ENCODE measurements around the gene ARF4.
"Not testable (repeated sequence)": the region's sequence is repeated elsewhere in the genome, so short reads cannot be mapped to it uniquely, and the experiment has no call there.

The ARF4 gene

DNA sequence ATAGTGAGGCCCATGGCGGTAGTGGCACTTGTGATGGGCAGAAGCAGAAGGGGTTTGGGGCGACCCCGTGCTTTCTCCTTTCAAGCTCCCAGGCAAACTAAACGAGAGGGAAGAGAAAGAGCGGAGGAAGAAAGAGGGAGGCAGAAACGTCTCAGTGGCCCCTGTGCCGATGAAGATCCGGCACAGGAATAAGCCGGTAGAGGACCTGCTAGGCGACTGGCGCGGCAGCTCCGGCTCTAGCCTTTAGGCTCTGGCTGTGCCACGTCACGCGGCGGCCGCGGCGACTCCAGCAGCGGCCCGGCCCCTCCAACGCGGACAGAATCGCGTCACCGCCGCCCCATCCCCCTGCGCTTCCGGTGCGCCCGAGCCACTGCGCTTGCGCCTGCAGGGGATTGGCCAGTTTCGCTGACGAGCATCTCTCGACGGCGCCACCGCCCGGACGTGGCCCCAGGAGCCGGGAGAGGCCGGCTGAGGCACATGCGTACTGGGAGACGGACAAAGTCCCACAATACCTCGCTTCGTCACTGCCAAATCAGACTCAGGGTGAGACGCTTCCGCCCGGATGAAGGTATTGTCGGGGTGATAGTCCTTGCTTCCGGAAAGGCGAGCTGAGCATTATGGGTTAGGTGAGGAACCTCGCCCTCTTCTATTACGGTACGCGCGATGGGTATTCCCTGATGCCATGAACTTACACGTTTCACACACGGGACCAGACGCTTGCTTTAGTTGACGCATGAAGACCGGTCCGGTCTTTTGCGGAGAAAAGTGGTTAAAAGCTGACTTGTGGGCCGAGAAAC is at the start of gene ARF4:
Gene ARF4, minus strand, starts transcription at position 218 of the 797 bp plus-strand sequence. Its CDS starts 204 bp downstream, at position 14.
- DNase-seq = peak; percentile 97 to 100 (median 99)

DNA sequence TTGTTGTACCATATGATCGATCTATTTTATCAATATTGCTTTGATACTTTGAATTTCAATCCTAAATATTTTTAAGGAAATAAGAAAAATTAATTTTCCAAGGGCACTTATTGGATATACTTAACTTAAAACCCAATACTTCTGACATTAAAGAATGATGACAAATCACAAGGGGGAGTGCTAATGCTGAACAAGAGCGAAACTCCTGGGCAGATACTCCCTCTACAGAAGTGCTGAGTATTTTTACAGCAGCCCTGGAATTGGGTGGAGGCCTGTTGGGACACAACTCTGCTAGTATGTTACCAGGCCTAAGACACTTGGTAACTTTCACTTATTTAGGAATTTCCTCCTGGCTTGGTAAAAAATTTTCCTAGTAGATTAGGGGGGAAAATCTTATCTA is 49.6 kb upstream of the ARF4 start:
- peak in 2 of 6 experiments; percentile 6 to 8 for DNase-seq

DNA sequence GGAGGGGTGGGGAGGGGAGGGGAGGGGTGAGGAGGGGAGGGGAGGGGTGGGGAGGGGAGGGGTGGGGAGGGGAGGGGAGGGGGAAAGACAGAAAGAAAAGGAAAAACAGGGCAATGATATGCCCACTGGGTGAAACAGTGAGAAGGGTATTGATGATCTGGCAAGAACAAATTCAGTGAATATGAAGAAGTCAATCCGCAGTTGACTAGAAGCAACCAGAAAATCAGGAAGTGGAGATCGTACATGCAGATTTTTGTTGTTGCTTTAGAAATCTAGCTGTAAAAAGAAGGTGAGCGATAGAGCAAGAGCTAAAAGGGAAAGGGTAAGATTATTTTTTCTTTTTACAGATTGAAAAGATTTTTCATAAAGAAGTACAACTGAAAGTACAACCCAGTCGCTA is 47.6 kb upstream of the ARF4 start:
- no peak for DNase-seq

DNA sequence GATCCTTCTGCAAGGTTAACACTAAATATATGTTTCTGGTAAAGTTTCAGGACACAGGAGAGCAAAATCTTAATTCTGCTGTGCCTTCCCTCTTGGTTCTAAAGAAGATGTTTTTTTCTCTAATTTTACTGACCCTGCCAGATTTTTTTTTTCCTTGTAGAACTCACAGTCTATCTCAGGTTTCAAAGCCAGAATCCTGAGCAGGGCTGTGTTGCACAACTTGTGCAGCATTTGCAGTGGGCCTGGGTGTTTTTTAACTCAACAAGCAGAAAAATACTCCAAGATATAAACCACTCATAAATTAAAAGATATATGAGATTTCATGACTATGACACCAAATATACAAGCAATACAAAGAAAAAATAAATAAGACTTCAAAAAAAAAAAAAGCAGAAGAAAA is 40.2 kb upstream of the ARF4 start:
- DNase-seq = no peak

DNA sequence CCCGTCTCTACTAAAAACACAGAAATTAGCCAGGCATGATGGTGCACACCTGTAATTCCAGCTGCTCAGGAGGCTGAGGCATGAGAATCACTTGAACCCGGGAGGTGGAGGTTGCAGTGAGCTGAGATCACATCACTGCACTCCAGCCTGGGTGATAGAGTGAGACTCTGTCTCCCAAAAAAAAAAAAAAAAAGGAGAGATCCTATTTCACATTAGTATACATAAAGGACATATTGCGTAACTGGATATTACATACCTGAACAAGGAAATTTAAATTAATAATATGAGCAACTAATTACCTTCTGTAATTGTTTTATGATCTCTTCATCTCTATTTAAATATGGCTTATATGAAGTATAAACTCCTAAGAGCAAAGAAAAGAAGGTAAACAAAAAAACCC is 37.1 kb upstream of the ARF4 start:
- DNase-seq = not testable (repeated sequence)

DNA sequence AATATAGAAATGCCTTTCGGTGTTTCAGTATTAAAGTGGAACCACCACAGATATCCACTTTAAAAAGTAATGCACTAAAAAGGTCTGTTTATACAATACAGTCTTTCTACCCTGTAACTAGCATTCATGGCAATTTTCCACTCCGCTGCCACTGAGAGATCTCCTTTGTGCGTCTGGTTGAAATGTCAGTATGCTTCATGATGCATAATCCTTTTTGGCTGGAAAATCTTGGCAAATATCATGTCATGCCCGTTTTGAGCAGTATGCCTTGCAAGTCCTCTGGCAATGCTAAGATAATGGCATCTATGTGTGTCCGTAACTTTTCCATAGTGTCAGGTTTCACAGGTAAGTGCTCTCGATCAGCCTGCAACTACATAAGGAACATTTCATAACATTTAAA is 30.8 kb upstream of the ARF4 start:
- DNase-seq = no peak

DNA sequence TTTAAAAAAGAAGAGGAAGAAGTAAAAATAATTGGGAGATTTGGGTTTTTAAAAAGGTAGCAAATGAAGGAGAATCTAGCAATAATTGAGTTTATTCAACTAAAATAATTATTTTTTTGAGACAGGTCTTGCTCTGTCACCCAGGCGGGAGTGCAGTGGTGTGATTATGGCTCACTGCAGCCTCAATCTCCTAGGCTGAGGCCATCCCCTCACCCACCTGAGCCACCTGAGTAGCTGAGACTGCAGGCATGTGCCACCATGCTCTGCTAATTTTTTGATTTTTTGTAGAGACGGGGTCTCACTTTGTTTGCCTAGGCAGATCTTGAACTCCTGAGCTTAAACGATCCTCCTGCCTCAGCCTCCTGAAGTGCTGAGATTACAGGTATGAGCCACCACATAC is 27.7 kb upstream of the ARF4 start:
- no peak for DNase-seq

DNA sequence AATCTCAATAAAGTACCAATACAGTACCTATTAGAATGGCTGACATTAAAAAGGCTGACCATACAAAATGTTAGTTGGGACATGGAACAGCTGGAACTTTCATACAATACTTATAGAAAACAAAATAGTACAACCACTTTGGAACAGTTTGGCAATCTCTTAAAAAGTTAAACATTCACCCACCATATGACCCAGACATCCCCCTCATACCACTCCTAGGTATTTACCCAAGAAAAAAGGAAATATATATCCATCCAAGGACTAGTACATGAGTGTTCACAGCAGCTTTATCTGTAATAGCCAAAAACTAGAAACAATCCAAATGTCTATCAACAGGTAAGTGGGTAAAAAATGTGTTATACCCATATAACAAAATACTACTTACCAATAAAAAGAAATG is 25.2 kb upstream of the ARF4 start:
- DNase-seq = no peak

DNA sequence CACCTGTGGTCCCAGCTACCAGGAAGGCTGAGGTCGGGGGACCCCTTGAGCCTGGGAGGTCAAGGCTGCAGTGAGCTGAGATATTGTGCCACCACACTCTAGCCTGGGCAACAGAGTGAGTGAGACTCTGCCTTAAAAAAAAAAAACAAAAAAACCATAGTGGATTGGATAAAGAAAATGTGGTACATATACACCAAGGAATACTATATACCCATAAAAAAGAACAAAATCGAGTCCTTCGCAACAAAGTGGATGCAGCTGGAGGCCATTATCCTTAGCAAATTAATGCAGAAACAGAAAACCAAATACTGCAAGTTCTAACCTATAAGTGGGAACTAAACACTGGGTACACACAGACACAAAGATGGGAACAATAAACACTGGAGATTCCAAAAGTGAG is 20.6 kb upstream of the ARF4 start:
- DNase-seq = no peak

DNA sequence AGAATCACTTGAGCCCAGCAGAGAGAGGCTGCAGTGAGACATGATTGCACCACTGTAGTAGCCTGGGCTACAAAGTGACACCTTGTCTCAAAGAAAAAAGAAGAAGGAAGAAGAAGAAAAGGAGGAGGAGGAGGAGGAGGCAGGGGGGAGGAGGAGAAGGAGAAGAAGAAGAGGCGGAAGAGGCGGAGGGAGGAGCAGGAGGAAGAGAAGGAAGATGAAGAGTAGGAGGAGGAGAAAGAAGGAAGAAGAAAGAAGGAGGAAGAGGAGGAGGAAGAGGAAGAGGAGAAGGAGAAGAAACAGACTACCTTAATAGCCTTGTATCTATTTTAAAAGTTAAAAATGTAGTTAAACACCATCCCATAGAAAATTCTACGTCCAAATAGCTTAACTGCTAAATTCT is 19.1 kb upstream of the ARF4 start:
- DNase-seq = no peak

DNA sequence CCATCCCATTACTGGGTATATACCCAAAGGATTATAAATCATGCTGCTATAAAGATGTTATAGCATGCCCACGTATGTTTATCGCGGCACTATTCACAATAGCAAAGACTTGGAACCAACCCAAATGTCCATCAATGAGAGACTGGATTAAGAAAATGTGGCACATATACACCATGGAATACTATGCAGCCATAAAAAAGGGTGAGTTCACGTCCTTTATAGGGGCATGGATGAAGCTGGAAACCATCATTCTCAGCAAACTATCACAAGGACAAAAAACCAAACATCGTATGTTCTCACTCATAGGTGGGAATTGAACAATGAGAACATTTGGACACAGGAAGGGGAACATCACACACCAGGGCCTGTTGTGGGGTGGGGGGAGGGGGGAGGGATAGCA is 14.7 kb upstream of the ARF4 start:
- DNase-seq = not testable (repeated sequence)

DNA sequence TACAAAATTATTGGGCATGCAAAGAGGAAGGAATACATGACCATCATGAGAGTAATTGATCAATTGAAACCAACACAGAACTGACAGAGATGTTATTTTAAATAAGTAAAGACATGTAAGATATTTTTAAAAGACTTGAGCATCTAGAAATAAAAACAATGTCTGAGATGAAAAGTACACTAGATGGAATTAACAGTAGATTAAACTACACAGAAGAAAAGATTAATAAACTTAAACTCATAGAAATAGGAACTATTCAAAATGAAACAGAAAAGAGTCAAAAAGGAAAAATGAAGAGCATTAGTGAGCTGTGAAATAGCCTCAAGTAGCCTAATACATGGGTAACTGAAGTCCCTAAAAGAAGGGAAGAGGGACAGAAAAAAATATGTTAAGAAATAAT is 8.5 kb upstream of the ARF4 start:
- DNase-seq = no peak

DNA sequence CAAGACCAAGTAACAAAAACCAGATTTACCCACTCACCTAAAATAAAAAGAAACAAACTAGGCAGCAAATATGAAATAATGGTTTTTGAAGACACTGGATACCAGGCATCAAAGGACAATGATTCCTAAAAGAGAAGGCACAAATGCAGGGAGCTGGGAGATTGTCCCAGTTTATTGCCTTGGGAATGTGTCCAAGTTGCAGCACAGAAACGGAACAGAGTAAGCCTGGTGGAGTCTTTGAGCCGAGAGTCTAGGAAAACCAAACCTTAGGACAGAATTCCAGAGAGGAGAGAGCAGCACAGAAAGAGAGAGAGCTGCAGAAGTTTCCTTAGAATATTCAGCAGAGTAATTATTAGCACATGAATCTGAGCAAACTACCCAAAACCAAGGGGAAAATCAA is 7.8 kb upstream of the ARF4 start:
- no peak for DNase-seq

DNA sequence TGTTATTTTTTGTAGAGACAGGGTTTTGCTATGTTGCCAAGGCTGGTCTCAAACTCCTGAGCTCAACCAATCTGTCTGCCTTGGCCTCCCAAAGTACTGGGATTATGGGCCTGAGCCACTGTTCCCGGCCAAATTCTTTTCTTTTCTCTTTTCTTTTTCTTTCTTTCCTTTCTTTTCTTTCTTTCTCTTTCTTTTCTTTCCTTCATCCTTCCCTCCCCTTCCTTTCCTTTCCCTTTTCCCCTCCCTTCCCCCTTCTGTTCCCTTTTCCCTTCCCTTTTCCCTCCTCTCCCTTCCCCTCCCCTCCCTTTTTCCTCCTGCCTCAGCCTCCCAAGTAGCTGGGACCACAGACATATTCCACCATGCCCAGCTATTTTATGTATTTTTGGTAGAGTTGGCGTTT is 3.1 kb upstream of the ARF4 start:
- no peak for DNase-seq

DNA sequence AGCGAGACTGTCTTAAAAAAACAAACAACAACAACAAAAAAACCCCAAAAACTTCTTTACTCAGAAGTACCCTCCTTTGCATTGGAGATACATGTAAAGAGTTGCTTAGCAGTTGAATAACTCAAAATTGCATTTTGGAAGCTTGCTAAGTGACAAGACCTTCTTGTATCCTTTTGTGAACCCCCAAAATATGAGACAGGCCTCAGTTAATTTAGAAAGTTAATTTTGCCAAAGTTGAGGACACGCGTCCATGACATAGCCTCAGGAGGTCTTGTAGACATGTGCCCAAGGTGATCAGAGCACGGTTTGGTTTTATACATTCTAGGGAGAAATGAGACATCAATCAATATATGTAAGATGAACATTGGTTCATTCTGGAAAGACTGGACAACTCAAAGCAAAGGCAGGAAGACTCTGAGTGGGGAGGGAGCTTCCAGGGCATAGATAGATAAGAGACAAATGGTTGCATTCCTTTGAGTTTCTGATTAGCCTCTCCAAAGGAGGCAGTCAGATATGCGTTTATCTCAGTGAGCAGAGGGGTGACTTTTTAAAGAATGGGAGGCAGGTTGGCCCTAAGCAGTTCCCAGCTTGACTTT is 1.7 kb upstream of the ARF4 start:
- DNase-seq = peak in 1 of 6 experiments; percentile 10

DNA sequence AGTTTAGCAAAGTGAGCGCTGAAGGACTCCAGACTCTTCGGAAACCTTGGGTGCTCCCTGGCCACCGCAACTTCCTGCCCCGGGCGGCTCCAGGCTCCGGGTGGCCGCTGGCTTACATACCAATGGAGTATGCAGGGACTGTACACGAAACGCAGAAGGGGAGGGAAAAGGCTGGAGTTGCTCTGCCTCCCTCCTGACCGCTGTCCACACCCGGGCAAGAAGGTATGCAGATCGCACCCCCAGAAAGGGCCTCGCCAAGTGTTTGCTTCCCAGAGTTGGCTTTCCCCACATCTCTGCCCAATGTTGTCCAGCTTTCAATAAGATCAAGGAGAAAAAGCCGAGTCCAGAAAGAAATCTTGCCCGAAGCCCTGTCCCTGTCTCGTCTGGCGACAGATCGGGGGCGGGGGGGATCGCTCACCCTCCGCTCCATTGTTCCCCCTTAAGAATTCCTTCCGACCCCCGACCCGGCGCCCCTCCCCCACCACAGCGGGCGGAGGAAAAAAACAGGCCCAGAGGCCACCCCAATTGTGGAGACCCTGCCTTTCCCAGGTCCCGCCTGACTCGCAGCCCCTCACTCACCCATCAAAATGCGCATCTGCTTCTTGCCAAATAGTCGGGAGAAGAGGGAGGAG is 533 bp downstream of the ARF4 start:
- peak in 4 of 6 experiments; percentile 22 to 65 (median 40) for DNase-seq

DNA sequence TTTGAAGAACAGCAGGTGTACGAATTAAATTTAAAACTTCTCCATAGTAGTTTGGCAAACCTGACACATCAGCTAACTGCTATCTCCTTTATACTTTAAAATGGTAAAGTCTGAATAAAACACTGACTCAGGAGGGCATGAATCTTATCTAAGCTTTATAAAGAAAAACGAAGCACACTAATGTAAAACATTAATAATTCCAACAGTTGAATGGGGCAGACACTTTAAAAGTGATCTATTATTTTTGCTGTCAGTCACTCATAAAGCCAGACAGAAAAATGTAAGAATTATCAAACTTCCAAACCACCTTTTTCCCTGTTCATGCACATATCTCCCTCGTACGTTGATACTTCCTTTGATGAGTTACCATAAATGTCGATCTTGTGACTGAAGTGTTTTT is 2.6 kb downstream of the ARF4 start:
- DNase-seq = no peak

DNA sequence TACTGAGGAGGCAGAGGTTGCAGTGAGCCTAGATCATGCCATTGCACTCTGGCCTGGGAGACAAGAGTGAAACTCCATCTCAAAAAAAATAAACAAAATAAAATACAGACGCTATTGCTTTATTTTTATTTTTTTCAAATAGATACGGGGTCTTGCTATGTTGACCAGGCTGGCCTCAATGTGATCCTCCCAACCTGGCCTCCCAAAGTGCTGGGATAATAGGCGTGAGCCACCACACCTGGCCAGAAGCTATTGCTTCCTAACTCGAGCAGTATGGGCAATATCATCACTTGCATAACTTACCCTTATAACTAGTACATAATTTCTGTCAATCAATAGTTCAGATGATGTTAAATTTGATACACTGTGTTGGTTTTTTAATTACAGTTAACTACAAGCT is 3.0 kb downstream of the ARF4 start:
- no peak for DNase-seq

DNA sequence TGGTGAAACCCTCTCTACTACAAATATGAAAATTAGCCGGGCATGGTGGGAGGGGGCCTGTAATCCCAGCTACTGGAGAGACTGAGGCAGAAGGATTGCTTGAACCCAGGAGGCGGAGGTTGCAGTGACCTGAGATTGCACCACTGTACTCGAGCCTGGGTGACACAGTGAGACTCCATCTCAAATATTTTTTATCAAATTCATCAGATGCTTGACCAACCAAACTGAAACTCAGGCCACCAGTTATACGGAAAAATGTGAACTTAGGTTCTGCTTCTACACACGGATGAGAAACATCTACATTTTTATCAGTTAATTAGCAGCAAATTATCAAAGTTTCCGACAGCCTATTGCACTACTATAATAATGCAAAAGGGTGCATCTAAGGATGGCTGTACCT is 4.8 kb downstream of the ARF4 start:
- DNase-seq = no peak

DNA sequence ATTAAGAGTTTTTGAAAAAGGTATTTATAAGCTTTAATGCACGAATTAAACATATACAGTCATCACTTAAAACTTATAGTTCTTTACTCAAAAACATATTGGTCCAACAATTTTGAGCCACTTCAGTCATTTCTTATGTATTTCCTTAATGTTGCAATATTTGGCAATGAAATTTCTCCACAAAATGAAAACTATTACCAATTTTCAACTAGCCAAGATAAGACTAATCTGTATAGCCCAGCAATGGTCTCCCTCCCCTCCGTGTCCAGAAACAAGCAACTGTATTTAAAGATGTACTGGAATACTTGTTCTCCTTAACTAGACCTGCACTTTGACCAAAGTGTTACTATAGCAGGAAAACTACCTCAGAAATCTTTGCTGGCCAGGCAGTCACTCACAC is 9.2 kb downstream of the ARF4 start:
- no peak for DNase-seq

DNA sequence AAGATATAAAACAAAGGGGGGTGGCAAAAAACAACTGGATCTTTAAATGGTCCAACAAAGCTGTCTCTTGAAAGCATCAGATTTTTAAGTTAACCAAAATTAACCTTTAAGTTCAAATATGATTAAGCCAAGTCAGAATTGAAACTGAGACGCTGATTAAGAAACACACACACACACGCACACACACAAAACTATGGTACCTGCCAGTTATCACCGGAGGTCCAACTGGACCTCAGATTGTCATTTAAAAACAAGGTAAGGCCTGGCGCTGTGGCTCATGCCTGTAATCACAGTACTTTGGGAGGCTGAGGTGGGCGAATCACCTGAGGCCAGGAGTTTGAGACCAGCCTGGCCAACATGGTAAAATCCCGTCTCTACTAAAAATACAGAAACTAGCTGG is 10.4 kb downstream of the ARF4 start:
- DNase-seq = no peak

DNA sequence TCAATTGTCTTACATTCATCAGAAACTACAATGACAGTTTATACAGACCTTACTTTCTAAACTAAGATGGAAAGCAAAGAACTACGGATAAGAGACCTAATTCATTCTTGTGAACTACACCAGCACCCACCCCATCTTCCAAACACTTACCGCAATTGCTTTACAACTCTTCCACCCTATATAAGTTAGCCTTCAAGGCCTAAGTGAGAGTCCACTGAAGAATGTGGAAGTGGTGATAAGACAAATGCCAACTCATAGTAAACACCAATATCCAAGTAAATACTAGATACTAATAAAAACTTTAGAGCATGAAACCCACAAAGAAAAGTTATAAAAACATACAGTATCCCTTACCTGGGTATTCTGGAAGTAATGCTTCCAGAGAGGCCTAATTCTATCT is 13.6 kb downstream of the ARF4 start:
- DNase-seq = no peak

DNA sequence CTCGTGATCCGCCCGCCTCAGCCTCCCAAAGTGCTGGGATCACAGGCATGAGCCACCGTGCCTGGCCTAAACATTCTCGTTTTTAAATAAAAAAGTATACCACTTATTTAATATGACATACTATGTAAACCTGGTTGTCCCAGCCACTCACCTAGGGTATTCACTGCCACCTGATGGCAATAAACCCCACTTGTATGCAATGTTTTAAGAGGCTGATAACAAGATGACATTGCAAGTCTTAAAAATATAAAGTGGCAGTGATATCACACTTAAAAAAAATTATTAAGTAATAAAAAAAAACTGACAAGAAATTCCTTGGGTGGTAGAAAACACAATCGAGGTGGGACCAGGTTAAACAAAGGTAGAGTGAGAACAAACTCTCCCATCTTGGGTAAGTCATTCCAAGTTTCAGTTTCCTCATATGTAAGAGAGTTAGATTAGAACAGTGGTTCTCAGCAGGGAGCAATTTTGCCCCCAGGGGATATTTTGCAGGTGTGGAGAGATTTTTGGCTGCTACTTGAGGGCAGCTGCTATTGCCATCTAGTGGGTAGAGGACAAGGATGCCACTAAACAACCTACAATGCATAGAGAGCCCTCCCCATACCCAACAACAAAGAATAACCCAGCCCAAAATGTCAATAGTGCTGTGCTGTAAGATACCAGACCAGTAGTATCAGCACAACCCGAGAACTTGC is 14.5 kb downstream of the ARF4 start:
- peak in 2 of 6 experiments; percentile 7 to 11 for DNase-seq

DNA sequence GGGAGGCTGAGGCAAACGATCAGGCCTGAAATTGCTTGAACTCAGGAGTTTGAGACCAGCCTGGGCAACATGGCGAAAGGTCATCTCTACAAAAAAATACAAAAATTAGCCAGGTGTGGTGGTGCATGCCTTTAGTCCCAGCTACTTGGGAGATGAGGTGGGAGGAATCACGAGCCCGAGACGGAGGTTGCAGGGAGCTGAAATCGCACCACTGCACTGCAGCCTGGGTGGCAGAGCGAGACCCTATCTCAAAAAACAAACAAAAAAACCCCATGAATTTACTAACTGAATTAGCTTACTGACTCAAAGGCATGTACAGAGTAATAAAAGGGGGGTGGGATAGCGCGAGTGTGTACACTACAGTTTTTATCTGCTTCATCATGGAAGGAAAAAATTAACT is 19.3 kb downstream of the ARF4 start:
- DNase-seq = no peak

Data from stimulated activated naive CD4-positive, alpha-beta T cell (primary cell).